Suppressor macrophage (primary cell): ENCODE results near the gene TEAD1.
A peak's percentile ranks its signal among the peaks of the same experiment; 100 is the strongest.

ENCODE experiments used
- DNase-seq, 4 experiments: peaks; one replicate each; pipeline ENCODE4 v3.0.0-alpha.2; 2020 to 2022

TEAD1 gene

GRCh38 chr11:12962306-12962705 lies 288.1 kb downstream of the TEAD1 start:
- peak in 3 of 4 experiments; percentile 10 to 36 (median 17) for DNase-seq

- no peak for DNase-seq
These were observed 288.8 kb downstream of the TEAD1 start for GRCh38 chr11:12963051-12963450.

GRCh38 chr11:12963792-12964536 lies 289.7 kb downstream of the TEAD1 start:
- DNase-seq = peak; percentile 63 to 78 (median 71)

- DNase-seq = no peak
These were observed 290.4 kb downstream of the TEAD1 start for GRCh38 chr11:12964650-12965049.

GRCh38 chr11:12966002-12966401 lies 291.8 kb downstream of the TEAD1 start:
- DNase-seq = no peak

- DNase-seq = no peak
These were observed 293.9 kb downstream of the TEAD1 start for GRCh38 chr11:12968101-12968500.

- no peak for DNase-seq
These were observed 294.6 kb downstream of the TEAD1 start for GRCh38 chr11:12968826-12969225.

- no peak for DNase-seq
These were observed 297.7 kb downstream of the TEAD1 start for GRCh38 chr11:12971955-12972354.

- DNase-seq = no peak
These were observed 299.4 kb downstream of the TEAD1 start for GRCh38 chr11:12973528-12974181.

- peak in 1 of 4 experiments; percentile 8 for DNase-seq
These were observed 301.0 kb downstream of the TEAD1 start for GRCh38 chr11:12975195-12975594.

GRCh38 chr11:12979928-12980689 lies 305.9 kb downstream of the TEAD1 start:
- DNase-seq = peak in 3 of 4 experiments; percentile 11 to 40 (median 19)

GRCh38 chr11:12981676-12982522 lies 307.7 kb downstream of the TEAD1 start:
- no peak for DNase-seq

- DNase-seq = no peak
These were observed 309.1 kb downstream of the TEAD1 start for GRCh38 chr11:12983336-12983735.

- DNase-seq = no peak
These were observed 312.1 kb downstream of the TEAD1 start for GRCh38 chr11:12986194-12986898.

GRCh38 chr11:12989428-12990161 lies 315.4 kb downstream of the TEAD1 start:
- peak in 3 of 4 experiments; percentile 24 to 33 (median 32) for DNase-seq

- DNase-seq = no peak
These were observed 315.9 kb downstream of the TEAD1 start for GRCh38 chr11:12990162-12990480.

- DNase-seq = no peak
These were observed 317.2 kb downstream of the TEAD1 start for GRCh38 chr11:12991426-12991825.

GRCh38 chr11:12993626-12994025 lies 319.4 kb downstream of the TEAD1 start:
- no peak for DNase-seq
